ENCODE measurements around the gene HEPN1. TPM values are rescaled to one million over a fixed set of nuclear protein-coding genes. Genes with fewer than 3 reads are reported as not detected.

The HEPN1 gene
- total and polyA plus RNA-seq, 2 of the 4 experiments (the other 2 are of a cell fraction) = not detected

GRCh38 chr11:124896821-124897391 is 22.1 kb upstream of the HEPN1 start:
- ATAC-seq (ENCODE audit: low read depth) (no peak), DNase-seq (no peak)
- H3K14ac ChIP-seq (replicated peaks; ENCODE audit: low read depth, low read length) = peak overlapping the region; percentile 73
- H3K4me2 ChIP-seq (ENCODE audit: low read depth, low read length) = no peak overlapping the region
- peak overlapping the region; percentile 98 for H2BK120ac ChIP-seq (ENCODE audit: low read depth, low read length)
- H3K4ac ChIP-seq (ENCODE audit: low read depth, low read length) = peak overlapping the region; percentile 87
- H4K5ac ChIP-seq (ENCODE audit: low read depth, low read length) = peak overlapping the region; percentile 31; the same call in 1 of the 2 replicates
- intact Hi-C loops (cut with micrococcal nuclease) (no loop called here), in situ Hi-C loops (cut with MboI; ENCODE audit: low sequenced_read_pairs) (no loop called here), dilution Hi-C loops (cut with HindIII; ENCODE audit: low sequenced_read_pairs, unreplicated experiment) (no loop called here)
- H2AK9ac ChIP-seq (replicated peaks; ENCODE audit: low read depth, low read length, poor library complexity) = peak overlapping the region; percentile 83
- H3K9ac ChIP-seq (ENCODE audit: low read depth, low read length) = no peak overlapping the region; the same call in 1 of the 2 replicates
- no peak overlapping the region for H3K4me3 ChIP-seq (ENCODE audit: insufficient read depth, low read depth, low read length)
- peak overlapping the region; percentile 99; the same call in 2 of the 3 replicates for H2BK15ac ChIP-seq (ENCODE audit: low read depth, low read length)
- ChIA-PET POLR2A (ENCODE audit: unreplicated experiment) (interaction anchor here (1.2 kb wide), 1 partner anchor 57 kb away, joined by 3 read pairs; no protein-coding TSS in a partner anchor), CTCF (interaction anchor here (0.6 to 1.1 kb wide), 2 partner anchors 14 to 30 kb away, joined by 3 to 4 read pairs; no protein-coding TSS in a partner anchor)
- peak overlapping the region; percentile 90 for H2BK5ac ChIP-seq (ENCODE audit: low read depth, low read length, poor library complexity, severe bottlenecking)
- peaks cover 39% of the 10 kb centered on the region for H3K4me1 ChIP-seq (ENCODE audit: control insufficient read depth, insufficient read depth, low read length)
- peak overlapping the region; percentile 82 for H2AFZ ChIP-seq (replicated peaks; ENCODE audit: low read length, poor library complexity)
- peak overlapping the region; percentile 82; the same call in 1 of the 2 replicates for H2BK20ac ChIP-seq (ENCODE audit: low read depth, low read length)
- 100% methylated on average over 1 of the region's 9 CpGs; no CpG with 5 or more reads in 1 of the 2 experiments for WGBS, 2 experiments (ENCODE audit: extremely low coverage in 2 of 2, insufficient read length in 1 of 2)
- H4K8ac ChIP-seq (ENCODE audit: low read depth in 2 of 2, low read length in 2 of 2) = peak overlapping the region; percentile 69 to 94; a peak in 3 of 4 replicates
- peak overlapping the region; percentile 3; the same call in 1 of the 2 replicates for H3K27ac ChIP-seq (ENCODE audit: insufficient read depth, low read length)
- peaks cover 7 to 24% of the 10 kb centered on the region in 2 experiments; a peak in 3 of 4 replicates for H3K79me1 ChIP-seq (ENCODE audit: low read depth in 1 of 2, low read length in 2 of 2)
- peak overlapping the region; percentile 48; the same call in 1 of the 2 replicates for H3K18ac ChIP-seq (ENCODE audit: low read depth, low read length)
- H3K36me3 ChIP-seq (ENCODE audit: control insufficient read depth, insufficient read depth, low read length) = no peaks in the 10 kb centered on the region
- H3K56ac ChIP-seq (ENCODE audit: extremely low read depth, insufficient read depth, low read length) = no peak overlapping the region
- H3K27me3 ChIP-seq (ENCODE audit: control insufficient read depth, insufficient read depth, low read length) = no peaks in the 10 kb centered on the region
- H4K91ac ChIP-seq (ENCODE audit: insufficient read depth, low read depth, low read length) = peak overlapping the region; percentile 92
- BruUV-seq (replicated peaks) = no TSS peak
- peaks cover 42% of the 10 kb centered on the region for H3K9me1 ChIP-seq (ENCODE audit: insufficient read depth, low read length)
- H3K9me3 ChIP-seq (ENCODE audit: control insufficient read depth, insufficient read depth, low read length) = no peaks in the 10 kb centered on the region
- no peaks in the 10 kb centered on the region for H4K20me1 ChIP-seq (ENCODE audit: insufficient read depth, low read length)
- peak overlapping the region; percentile 90 for H2AK5ac ChIP-seq (ENCODE audit: low read depth, low read length)
- H3K23ac ChIP-seq (ENCODE audit: low read depth, low read length) = 0 out of 2 replicates have a peak overlapping the region, but pooled peaks have one; percentile 29
- TF ChIP-seq RCOR1 (IDR thresholded peaks at IDR 0.05; ENCODE audit: insufficient replicate concordance, low read length) (no peak), MAZ (IDR thresholded peaks at IDR 0.05; ENCODE audit: borderline replicate concordance, low read depth, low read length) (no peak), RAD21 (IDR thresholded peaks at IDR 0.05; ENCODE audit: low read length) (no peak), SMC3 (IDR thresholded peaks at IDR 0.05; ENCODE audit: low read depth, low read length) (no peak), USF2 (IDR thresholded peaks at IDR 0.05; ENCODE audit: low read depth, low read length) (no peak), FOS (IDR thresholded peaks at IDR 0.05; ENCODE audit: low read depth, low read length) (no peak), MXI1 (IDR thresholded peaks at IDR 0.05; ENCODE audit: borderline replicate concordance, low read depth, low read length) (no peak), POLR2A (IDR thresholded peaks at IDR 0.05; ENCODE audit: low read depth, low read length) (no peak), NFE2L2 (IDR thresholded peaks at IDR 0.05; ENCODE audit: low read depth, low read length) (no peak), MAFK (IDR thresholded peaks at IDR 0.05; ENCODE audit: low read depth, low read length) (no peak), RFX5 (IDR thresholded peaks at IDR 0.05; ENCODE audit: low read depth, low read length) (no peak), CHD1 (IDR thresholded peaks at IDR 0.05; ENCODE audit: low read depth, low read length) (no peak), CEBPB (IDR thresholded peaks at IDR 0.05; ENCODE audit: low read depth, low read length) (no peak), BHLHE40 (IDR thresholded peaks at IDR 0.05; ENCODE audit: low read depth, low read length) (no peak)
- TF ChIP-seq, protein P1, sequence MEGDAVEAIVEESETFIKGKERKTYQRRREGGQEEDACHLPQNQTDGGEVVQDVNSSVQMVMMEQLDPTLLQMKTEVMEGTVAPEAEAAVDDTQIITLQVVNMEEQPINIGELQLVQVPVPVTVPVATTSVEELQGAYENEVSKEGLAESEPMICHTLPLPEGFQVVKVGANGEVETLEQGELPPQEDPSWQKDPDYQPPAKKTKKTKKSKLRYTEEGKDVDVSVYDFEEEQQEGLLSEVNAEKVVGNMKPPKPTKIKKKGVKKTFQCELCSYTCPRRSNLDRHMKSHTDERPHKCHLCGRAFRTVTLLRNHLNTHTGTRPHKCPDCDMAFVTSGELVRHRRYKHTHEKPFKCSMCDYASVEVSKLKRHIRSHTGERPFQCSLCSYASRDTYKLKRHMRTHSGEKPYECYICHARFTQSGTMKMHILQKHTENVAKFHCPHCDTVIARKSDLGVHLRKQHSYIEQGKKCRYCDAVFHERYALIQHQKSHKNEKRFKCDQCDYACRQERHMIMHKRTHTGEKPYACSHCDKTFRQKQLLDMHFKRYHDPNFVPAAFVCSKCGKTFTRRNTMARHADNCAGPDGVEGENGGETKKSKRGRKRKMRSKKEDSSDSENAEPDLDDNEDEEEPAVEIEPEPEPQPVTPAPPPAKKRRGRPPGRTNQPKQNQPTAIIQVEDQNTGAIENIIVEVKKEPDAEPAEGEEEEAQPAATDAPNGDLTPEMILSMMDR (conservative IDR thresholded peaks at IDR 0.05; ENCODE audit: low read depth, low read length) = no peak

Data from IMR-90 (cell line).